ENCODE data around the gene MGAT4A.

The MGAT4A gene

DNA sequence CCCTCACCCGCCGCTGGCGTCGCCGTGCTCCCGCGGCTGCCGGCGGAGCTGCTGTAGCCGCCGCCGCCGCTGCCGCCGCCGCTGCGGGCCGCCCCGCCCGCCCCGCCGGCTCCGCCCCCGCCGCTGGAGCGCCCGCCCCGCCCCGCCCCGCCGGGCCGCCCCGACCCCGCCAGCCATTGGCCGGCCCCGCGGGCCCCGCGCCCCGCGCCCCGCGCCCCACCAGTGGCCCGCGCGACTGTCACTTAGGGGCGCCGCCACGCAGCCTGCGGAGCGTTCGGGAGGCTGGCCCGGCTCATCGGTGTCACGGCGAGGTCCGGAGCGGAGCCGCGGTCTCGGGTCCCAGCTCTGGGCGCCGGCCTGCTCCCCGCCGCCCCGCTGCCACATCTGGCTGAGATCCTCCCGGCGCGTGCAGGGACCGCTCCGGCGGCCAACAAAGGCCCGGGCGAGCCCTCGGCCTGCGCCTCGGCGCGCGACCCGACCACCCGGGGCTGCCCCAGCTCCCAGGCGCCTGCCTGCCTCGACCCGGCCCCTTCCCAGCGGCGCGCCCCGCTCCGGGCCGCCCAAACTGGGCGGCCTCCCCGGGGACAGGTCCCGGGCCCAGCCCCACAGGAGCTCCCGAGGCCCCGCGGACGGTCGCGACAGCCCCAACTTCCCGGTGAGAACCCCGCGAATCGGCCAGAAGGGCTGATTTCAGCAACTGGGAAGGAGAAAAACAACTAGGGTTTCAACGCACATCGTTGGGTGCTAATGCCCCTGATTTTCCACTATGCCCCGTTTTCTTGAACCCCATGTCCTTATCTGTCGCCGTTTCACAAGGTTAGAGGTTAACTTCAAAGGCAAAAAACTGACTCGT is at the start of gene MGAT4A:
TSS of gene MGAT4A (minus strand) at position 92 of the 853 bp plus-strand sequence. CDS start 4,800 bp downstream, outside the sequence.
- Histone ChIP-seq H2AFZ (ENCODE audit: low read depth, low read length) (peak within 1 kb of the TSS; percentile 82), H3K9me3 (ENCODE audit: low read length) (no peaks in the 10 kb centered on the region), H3K4me1 (ENCODE audit: insufficient read depth, low read length) (peaks cover 12% of the 10 kb centered on the region), H3K27me3 (ENCODE audit: insufficient read depth, low read length) (peaks cover 7% of the 10 kb centered on the region), H3K36me3 (ENCODE audit: insufficient read depth, low read length) (no peaks in the 10 kb centered on the region), H3K4me3 (ENCODE audit: low read length) (peak within 1 kb of the TSS; percentile 68)

- H3K36me3 ChIP-seq (ENCODE audit: insufficient read depth, low read length): no peaks in the 10 kb centered on the region
- no peak overlapping the region for H2AFZ ChIP-seq (ENCODE audit: low read depth, low read length)
- no peaks in the 10 kb centered on the region for H3K9me3 ChIP-seq (ENCODE audit: low read length)
- H3K4me1 ChIP-seq (ENCODE audit: insufficient read depth, low read length): no peaks in the 10 kb centered on the region
- no peak overlapping the region for H3K4me3 ChIP-seq (ENCODE audit: low read length)
- no peaks in the 10 kb centered on the region for H3K27me3 ChIP-seq (ENCODE audit: insufficient read depth, low read length)
These were observed 48.0 kb upstream of the MGAT4A start for GRCh38 chr2:98778741-98779483.

DNA sequence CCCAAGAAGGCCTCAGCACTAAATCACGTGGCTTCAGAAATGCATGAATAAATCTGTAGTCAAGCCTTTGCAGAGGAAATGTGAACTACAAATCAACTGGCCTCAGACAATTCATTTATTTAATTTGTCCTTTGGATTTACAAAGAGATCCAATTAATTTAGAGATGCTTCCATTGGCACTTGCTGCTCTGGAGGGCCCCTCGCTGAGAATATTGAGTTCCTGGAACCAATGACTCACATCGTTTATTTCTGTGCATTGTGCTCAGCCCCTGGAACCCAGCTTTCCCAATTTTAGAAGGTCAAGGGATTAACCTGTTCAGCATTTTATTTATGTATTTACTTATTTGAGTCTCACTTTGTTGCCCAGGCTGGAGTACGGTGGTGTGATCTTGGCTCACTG is 47.2 kb upstream of the MGAT4A start:
- Histone ChIP-seq H3K4me3 (ENCODE audit: low read length) (no peak overlapping the region), H3K9me3 (ENCODE audit: low read length) (no peaks in the 10 kb centered on the region), H2AFZ (ENCODE audit: low read depth, low read length) (no peak overlapping the region), H3K4me1 (ENCODE audit: insufficient read depth, low read length) (no peaks in the 10 kb centered on the region), H3K27me3 (ENCODE audit: insufficient read depth, low read length) (no peaks in the 10 kb centered on the region), H3K36me3 (ENCODE audit: insufficient read depth, low read length) (no peaks in the 10 kb centered on the region)

GRCh38 chr2:98777710-98778109 is 46.8 kb upstream of the MGAT4A start:
- H3K36me3 ChIP-seq (ENCODE audit: insufficient read depth, low read length): no peaks in the 10 kb centered on the region

DNA sequence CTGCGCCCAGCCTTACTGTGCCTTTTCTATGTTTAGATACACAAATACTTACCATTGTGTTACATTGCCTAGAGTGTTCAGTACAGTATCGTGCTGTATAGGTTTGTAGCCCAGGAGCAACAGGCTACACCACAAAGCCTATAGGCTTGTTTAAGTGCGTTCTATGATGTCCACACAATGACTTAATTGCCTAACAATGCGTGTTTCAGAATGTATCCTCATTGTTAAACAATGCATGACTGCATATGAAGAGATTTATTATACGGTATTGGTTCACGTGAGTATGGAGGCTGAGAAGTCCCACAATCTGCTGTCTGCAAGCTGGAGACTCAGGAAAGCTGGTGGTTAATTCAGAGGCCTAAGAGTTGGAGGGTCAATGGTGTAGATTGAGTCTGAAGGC is 46.1 kb upstream of the MGAT4A start:
- Histone ChIP-seq H2AFZ (ENCODE audit: low read depth, low read length) (no peak overlapping the region), H3K36me3 (ENCODE audit: insufficient read depth, low read length) (no peaks in the 10 kb centered on the region), H3K4me1 (ENCODE audit: insufficient read depth, low read length) (no peaks in the 10 kb centered on the region), H3K4me3 (ENCODE audit: low read length) (no peak overlapping the region), H3K9me3 (ENCODE audit: low read length) (no peaks in the 10 kb centered on the region), H3K27me3 (ENCODE audit: insufficient read depth, low read length) (no peaks in the 10 kb centered on the region)

More at GRCh38 chr2:98777710-98778109, 46.8 kb upstream of the MGAT4A start:
- no peak overlapping the region for H3K4me3 ChIP-seq (ENCODE audit: low read length)
- H3K27me3 ChIP-seq (ENCODE audit: insufficient read depth, low read length): no peaks in the 10 kb centered on the region
- H2AFZ ChIP-seq (ENCODE audit: low read depth, low read length): no peak overlapping the region
- H3K9me3 ChIP-seq (ENCODE audit: low read length): no peaks in the 10 kb centered on the region
- no peaks in the 10 kb centered on the region for H3K4me1 ChIP-seq (ENCODE audit: insufficient read depth, low read length)

DNA sequence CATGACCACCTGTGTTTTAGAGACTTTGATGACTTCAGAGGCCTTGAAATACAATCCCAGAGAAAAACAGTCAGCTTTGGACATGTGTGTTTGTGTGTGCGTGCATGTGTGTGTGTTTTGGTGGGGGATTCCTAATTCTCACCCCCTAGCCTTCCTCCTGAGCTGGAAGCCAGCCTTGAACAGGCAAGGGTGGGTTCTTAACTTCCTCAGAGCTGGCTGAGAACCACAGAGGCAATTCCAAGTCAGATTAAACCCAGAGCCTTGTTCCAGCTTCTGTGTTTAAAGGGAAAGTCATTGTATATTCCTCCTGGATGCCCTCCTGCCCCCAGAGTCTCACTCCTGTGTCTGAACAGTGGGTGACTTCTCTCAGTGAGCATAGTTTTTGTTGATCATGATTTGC is 45.2 kb upstream of the MGAT4A start:
- H3K36me3 ChIP-seq (ENCODE audit: insufficient read depth, low read length): no peaks in the 10 kb centered on the region
- H3K27me3 ChIP-seq (ENCODE audit: insufficient read depth, low read length): no peaks in the 10 kb centered on the region

DNA sequence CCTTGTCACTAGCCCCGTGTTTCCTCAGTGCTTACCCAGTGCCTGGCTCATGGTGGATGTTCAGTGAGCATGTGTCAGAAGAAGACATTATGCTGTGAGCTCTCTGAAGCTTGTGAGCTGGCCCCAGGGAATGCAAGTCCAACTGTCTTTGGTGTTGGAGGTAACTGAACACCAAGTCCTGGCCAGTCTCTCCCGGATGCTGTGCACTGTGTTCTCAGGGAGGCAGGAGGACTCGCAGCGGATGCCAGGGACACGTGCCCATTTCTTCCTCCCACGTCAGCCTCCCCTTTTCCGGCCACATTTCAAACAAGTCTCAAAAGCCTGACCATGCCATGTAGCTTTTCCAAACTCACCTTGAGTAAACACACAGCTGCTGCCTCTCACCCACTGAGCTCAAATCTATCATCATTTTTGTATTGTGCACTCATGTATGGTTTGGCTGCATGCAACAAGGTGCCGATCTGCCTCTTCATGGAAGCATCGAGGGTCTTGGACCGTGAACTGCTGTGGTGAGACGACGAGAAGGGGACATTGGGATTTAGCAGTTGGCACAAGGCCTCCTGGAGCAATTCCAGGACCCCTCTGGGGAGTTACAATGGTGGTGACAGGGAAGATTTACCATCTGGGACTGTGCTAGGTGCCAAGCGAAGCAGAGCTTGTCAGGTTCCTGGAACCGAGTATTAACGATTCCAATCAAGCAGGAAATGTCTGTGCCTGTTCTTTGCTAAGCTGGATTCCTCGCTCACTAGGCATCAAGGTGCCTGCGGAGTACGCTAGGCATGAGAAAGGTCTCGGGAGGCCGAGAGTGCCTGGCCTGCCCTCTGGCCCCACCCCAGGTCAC is 44.4 kb upstream of the MGAT4A start:
- no peaks in the 10 kb centered on the region for H3K9me3 ChIP-seq (ENCODE audit: low read length)
- no peaks in the 10 kb centered on the region for H3K36me3 ChIP-seq (ENCODE audit: insufficient read depth, low read length)
- no peak overlapping the region for H3K4me3 ChIP-seq (ENCODE audit: low read length)
- no peak overlapping the region for H2AFZ ChIP-seq (ENCODE audit: low read depth, low read length)
- H3K27me3 ChIP-seq (ENCODE audit: insufficient read depth, low read length): no peaks in the 10 kb centered on the region
- no peaks in the 10 kb centered on the region for H3K4me1 ChIP-seq (ENCODE audit: insufficient read depth, low read length)

More for the DNA sequence above, 45.2 kb upstream of the MGAT4A start:
- H3K4me3 ChIP-seq (ENCODE audit: low read length): no peak overlapping the region
- H3K9me3 ChIP-seq (ENCODE audit: low read length): no peaks in the 10 kb centered on the region
- H2AFZ ChIP-seq (ENCODE audit: low read depth, low read length): no peak overlapping the region
- no peaks in the 10 kb centered on the region for H3K4me1 ChIP-seq (ENCODE audit: insufficient read depth, low read length)

DNA sequence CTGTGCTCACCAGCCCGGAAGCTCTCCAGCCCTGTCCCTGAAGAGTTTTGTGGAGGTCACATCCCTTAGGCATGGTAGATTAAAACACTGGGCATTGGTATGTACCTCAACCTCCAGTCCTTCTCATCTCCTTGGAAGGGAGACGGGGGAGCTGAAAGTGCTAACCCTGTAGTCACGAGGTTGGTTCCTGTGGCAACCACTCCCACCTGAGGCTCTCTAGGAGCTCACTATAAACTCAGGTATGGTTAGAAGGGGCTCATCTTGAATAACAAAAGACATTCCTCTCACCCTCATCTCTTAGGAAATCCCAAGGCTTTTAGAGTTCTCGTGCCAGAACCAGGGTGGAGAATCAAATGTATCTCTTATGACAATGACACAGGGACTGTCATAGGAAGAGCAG is 43.0 kb upstream of the MGAT4A start:
- no peaks in the 10 kb centered on the region for H3K36me3 ChIP-seq (ENCODE audit: insufficient read depth, low read length)
- H3K9me3 ChIP-seq (ENCODE audit: low read length): no peaks in the 10 kb centered on the region
- peaks cover 3% of the 10 kb centered on the region for H3K4me1 ChIP-seq (ENCODE audit: insufficient read depth, low read length)
- no peaks in the 10 kb centered on the region for H3K27me3 ChIP-seq (ENCODE audit: insufficient read depth, low read length)
- no peak overlapping the region for H2AFZ ChIP-seq (ENCODE audit: low read depth, low read length)
- no peak overlapping the region for H3K4me3 ChIP-seq (ENCODE audit: low read length)

GRCh38 chr2:98773169-98773568 is 42.2 kb upstream of the MGAT4A start:
- no peak overlapping the region for H3K4me3 ChIP-seq (ENCODE audit: low read length)
- no peaks in the 10 kb centered on the region for H3K36me3 ChIP-seq (ENCODE audit: insufficient read depth, low read length)
- no peaks in the 10 kb centered on the region for H3K9me3 ChIP-seq (ENCODE audit: low read length)
- H2AFZ ChIP-seq (ENCODE audit: low read depth, low read length): no peak overlapping the region
- H3K4me1 ChIP-seq (ENCODE audit: insufficient read depth, low read length): peaks cover 3% of the 10 kb centered on the region
- no peaks in the 10 kb centered on the region for H3K27me3 ChIP-seq (ENCODE audit: insufficient read depth, low read length)

DNA sequence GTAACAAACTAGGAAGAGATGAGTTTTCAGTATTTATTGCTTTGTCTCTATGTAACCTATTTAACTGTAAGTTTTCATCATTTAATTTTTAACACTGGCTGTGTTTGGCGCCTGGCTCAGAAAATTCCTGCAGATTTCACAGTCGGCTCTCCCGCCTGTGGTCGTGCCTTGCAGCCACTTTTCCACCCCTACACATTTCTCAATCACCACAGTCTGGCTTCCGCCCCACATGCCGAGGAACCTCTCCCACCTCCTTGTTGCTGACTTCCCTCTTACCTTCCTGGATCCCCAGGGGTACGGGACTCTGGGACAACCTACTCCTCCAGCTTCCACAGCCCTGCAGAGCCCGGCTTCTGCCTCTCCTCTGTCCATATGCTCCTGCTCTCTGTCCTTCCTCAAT is 41.6 kb upstream of the MGAT4A start:
- Histone ChIP-seq H3K36me3 (ENCODE audit: insufficient read depth, low read length) (no peaks in the 10 kb centered on the region), H3K9me3 (ENCODE audit: low read length) (no peaks in the 10 kb centered on the region), H3K4me3 (ENCODE audit: low read length) (no peak overlapping the region), H3K27me3 (ENCODE audit: insufficient read depth, low read length) (peaks cover 2% of the 10 kb centered on the region), H2AFZ (ENCODE audit: low read depth, low read length) (no peak overlapping the region), H3K4me1 (ENCODE audit: insufficient read depth, low read length) (peaks cover 3% of the 10 kb centered on the region)

DNA sequence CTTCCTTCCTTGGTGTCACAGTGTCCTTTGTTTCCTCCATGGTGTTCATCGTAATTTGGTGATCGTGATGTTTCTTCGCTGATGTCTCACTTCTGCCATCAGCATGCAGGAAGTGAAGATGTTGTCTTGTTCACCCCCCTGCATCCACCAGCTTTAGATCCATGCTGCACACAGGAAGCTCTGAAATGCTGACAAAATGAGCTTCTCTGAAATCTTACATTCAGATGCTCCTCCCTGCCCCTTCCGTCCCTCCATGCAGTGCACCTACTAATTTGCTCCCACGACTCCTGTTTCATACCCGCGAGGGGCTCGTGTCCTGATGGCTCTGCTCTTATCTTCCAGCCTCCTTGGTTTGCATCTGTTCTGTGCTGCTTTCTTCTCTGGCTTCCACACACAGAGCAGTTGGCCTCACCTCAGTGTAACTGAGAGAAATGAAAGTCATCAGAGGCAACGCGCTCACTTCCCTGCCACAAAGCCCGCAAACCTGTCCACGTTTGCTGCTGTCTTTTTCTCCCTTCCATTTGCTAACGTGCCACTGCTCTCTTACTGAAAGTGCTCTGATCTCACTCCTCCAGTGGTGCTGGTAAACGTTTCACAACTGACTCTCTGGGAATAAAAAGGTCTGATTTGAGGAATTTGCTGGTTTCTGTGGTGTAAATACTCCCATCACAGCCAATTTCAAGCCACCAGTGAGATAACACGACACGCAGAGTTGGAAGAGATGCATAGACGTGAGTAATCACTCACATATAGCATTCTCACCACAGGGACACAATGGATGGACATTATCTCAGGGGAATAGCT is 41.0 kb upstream of the MGAT4A start:
- peaks cover 3% of the 10 kb centered on the region for H3K4me1 ChIP-seq (ENCODE audit: insufficient read depth, low read length)
- H3K27me3 ChIP-seq (ENCODE audit: insufficient read depth, low read length): peaks cover 4% of the 10 kb centered on the region
- no peaks in the 10 kb centered on the region for H3K36me3 ChIP-seq (ENCODE audit: insufficient read depth, low read length)
- no peak overlapping the region for H3K4me3 ChIP-seq (ENCODE audit: low read length)
- H3K9me3 ChIP-seq (ENCODE audit: low read length): no peaks in the 10 kb centered on the region
- H2AFZ ChIP-seq (ENCODE audit: low read depth, low read length): no peak overlapping the region

DNA sequence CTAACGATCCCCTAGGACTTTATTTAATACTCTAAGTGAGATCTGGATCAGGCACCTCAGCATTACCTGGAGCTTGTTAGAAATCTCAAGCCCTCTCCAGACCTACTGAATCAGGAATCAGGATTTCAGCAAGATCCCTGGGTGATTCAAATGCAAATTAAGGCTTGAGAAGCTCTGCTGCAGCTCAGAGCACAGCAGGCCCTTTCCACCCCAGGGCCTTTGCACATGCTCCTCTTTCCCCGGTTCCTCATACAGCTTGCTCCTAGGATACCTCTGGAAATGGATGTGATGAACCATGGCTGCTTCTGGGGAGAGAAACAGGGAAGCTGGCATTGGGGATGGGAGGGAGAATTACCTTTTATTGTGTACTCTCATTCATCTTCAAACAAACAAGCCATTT is 40.3 kb upstream of the MGAT4A start:
- no peaks in the 10 kb centered on the region for H3K36me3 ChIP-seq (ENCODE audit: insufficient read depth, low read length)
- no peaks in the 10 kb centered on the region for H3K9me3 ChIP-seq (ENCODE audit: low read length)
- H3K4me1 ChIP-seq (ENCODE audit: insufficient read depth, low read length): peaks cover 3% of the 10 kb centered on the region
- no peak overlapping the region for H3K4me3 ChIP-seq (ENCODE audit: low read length)
- no peak overlapping the region for H2AFZ ChIP-seq (ENCODE audit: low read depth, low read length)
- peaks cover 4% of the 10 kb centered on the region for H3K27me3 ChIP-seq (ENCODE audit: insufficient read depth, low read length)

Measured in neuron (in vitro differentiated cells).